ENCODE measurements around the gene DHRS9.
A peak's percentile ranks its signal among the peaks of the same experiment; 100 is the strongest.

Gene DHRS9

DNA sequence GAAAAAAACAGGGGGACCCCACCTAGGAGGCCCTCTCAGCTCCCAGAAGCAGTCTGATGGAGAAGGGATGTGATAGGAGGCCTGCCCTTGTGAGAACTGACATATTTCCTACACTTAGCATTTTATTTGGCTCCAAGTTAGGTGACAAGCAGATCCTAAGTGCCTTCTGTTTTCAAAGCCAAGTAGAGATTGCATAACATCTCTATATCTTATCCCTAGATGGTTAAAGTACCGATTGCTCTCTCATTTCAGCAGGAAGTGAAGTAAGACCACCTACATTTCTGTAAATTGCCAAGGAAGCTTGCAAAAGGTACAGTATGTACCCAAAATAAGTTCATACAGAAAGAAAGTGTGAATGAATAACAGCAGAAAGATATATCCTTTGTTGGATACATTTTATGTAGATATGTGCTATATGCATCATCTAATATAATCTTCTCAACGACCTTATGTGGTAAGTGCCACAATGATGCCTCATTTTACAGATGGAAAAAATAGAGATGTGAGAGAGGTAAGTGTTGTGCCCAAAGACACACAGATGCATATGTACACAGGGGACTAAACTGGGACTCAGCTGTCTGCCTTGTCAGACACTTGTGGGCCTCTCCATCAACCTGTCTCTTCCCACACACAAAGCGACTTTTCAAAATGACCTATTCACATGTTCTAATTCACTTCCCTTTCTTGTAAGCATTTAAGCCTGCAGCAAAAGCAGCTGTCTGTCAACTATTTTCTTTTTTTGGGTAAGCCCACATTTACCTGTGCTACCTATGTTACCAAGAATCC, 38.9 kb downstream of the DHRS9 start:
- TF ChIP-seq, protein P1, sequence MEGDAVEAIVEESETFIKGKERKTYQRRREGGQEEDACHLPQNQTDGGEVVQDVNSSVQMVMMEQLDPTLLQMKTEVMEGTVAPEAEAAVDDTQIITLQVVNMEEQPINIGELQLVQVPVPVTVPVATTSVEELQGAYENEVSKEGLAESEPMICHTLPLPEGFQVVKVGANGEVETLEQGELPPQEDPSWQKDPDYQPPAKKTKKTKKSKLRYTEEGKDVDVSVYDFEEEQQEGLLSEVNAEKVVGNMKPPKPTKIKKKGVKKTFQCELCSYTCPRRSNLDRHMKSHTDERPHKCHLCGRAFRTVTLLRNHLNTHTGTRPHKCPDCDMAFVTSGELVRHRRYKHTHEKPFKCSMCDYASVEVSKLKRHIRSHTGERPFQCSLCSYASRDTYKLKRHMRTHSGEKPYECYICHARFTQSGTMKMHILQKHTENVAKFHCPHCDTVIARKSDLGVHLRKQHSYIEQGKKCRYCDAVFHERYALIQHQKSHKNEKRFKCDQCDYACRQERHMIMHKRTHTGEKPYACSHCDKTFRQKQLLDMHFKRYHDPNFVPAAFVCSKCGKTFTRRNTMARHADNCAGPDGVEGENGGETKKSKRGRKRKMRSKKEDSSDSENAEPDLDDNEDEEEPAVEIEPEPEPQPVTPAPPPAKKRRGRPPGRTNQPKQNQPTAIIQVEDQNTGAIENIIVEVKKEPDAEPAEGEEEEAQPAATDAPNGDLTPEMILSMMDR (IDR thresholded peaks at IDR 0.05; ENCODE audit: insufficient read depth, missing control alignments) = no peak
- no peak for FAIRE-seq
- DNase-seq (ENCODE audit: insufficient read length, low spot score) = no peak

DNA sequence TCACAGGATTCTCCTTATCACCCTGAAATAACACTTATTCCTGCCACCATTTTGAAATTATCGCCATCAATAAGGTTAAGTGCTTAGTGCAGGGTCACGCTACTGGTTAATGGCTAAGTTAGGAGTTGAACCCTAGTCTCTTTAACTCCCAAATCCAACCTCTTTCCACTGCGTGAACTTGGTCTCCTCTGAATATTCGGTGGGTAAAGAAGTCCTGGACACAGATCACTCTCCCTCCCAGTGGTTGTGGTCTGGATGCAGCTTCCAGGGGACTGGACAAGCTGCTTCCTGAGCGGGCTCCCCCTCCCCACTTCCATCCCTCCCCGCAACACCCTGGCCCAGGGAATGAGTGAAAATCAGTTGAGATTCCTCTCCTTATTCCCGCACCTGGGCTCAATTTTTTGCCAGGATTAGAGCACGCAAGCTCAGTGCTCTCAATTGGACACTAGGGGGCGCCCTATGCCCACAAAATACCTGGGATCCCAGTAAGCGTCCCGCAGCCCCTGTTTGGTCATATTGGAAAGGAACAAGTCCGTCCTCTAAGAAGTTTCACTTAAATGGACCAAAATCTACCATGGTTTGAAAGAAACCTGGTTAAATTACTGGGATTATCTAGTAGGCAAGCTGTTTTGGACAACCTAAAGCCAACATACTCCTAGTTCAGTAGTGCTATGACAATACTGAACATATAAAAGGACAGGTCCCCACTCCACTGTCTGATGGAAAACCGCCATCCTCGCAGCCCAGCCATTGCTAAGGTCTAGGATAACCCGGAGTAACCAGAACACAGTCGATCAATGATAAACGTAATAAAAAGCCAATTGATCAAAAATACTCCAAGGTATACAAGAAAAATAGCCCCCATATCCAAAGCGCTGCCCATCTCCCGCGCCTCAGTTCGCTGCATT, 40.4 kb downstream of the DHRS9 start:
- DNase-seq (ENCODE audit: insufficient read length, low spot score) = peak; percentile 37
- no peak for FAIRE-seq
- TF ChIP-seq, protein P1 (IDR thresholded peaks at IDR 0.05; ENCODE audit: insufficient read depth, missing control alignments) = peak; percentile 94

DNA sequence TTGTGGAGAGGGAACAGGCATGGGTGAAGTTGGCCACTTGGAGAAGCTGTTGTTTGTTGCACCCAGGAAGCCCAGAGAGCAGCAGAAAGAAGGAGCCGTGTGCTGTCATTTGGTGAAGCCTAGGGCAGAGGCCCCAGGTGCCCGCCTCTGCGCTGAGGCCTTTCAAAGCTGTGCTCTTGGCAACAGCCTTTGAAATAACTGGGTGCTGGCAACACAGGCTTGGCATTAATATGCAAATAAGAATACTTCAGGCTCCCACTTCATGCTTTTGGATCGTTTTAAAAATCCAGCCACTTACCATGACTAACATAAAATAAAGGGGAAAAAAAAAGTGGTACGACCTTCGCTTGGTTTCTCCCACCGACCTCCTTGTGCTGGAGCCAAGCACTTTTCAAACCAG, 41.1 kb downstream of the DHRS9 start:
- DNase-seq (ENCODE audit: insufficient read length, low spot score) = no peak
- TF ChIP-seq, protein P1 (IDR thresholded peaks at IDR 0.05; ENCODE audit: insufficient read depth, missing control alignments) = no peak
- no peak for FAIRE-seq

DNA sequence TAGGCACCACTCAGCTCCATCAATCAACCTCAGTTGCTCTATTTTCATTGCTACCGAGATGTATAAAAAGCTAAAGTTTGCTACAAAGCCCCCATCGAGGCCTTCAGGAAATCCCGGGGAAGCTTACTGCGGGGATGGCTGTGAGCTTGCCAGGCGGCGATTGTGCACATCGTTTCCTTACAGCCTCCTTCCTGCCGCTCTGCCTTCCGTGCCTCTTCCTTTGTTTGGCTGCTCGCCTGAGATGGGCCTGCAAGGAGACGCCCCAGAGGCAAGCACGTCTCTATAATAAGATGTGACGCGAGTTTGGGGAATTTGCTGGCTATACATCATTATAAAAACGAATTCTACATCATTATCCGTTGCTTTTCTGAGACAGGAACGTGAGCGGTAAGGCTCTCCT, 41.6 kb downstream of the DHRS9 start:
- no peak for DNase-seq (ENCODE audit: insufficient read length, low spot score)
- TF ChIP-seq, protein P1 (IDR thresholded peaks at IDR 0.05; ENCODE audit: insufficient read depth, missing control alignments) = no peak
- FAIRE-seq = no peak

DNA sequence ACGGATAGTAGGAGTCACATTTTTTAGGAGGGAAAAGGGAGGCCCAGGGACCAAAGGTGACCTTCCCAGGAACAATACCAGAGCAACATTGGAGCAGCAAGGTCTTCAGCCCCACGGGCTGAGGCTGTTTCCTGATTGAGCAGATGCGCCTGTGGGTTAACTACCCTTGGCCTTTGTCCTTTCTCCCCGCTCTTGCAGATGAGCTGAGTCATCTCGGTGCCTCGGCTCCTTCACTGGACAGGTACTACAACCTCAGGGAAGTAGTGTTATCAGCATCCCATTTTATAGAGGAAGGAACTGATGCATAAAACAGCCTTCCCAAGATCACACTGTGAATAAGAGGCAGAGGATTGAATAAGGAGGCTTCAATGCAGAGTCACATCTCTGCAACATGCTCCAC, 43.5 kb downstream of the DHRS9 start:
- no peak for FAIRE-seq
- TF ChIP-seq, protein P1 (IDR thresholded peaks at IDR 0.05; ENCODE audit: insufficient read depth, missing control alignments) = no peak
- no peak for DNase-seq (ENCODE audit: insufficient read length, low spot score)

- FAIRE-seq (no peak), DNase-seq (ENCODE audit: insufficient read length, low spot score) (no peak)
- TF ChIP-seq, protein P1 (IDR thresholded peaks at IDR 0.05; ENCODE audit: insufficient read depth, missing control alignments) = no peak
These were observed 44.7 kb downstream of the DHRS9 start for GRCh38 chr2:169114056-169114455.

Data from D721Med (cell line).